T follicular helper cell (primary cell): ENCODE data around the gene MGAT5.

Experiments used
- DNase-seq: peaks from one replicate; pipeline ENCODE4 v3.0.0-alpha.2; 2020; ENCODE audit warnings: low read depth

The MGAT5 gene

GRCh38 chr2:134231965-134232340, 21.9 kb upstream of the MGAT5 start:
- DNase-seq, result no peak

- no peak for DNase-seq
Observed at GRCh38 chr2:134232461-134232860, 21.4 kb upstream of the MGAT5 start.

DNA sequence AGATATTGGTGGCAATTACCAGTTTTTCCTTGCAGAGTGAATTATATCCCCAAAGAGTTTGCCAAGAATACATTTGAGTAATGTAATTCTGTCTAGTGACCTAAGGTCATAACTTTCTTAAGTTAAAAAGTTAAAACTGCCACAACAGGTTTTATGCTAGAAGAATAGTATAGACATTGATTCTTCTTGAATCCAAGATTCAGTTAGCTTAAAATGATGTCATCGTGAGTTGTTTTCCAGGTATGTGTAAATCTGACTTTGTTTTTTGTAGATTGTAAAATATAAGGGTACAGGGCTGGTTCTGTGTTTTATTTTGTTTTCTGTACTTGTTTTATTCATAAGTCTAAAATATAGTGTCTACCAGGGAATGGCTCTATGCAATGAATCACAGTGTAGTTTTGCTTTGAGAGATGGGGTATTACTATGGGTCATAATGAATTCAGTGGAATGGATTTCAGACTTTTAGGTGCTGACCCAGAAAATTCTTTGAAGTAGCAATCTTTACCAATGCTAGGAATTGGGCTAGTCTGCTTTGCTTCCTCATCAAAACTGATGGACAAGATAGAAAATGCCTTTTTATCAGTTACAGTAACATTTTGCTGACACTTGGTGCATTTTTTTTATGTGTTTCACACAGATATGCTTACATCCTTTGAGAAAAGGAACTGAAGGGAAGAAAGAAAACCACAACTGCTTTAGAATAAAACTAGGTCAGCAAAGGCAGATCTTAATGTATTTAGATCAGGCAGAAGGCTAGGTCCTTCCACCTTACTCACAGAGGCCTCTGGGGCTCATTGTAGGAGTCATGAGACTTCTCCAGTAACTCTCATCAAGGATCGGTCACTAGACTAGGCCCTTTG, 20.8 kb upstream of the MGAT5 start:
- DNase-seq, result no peak

DNA sequence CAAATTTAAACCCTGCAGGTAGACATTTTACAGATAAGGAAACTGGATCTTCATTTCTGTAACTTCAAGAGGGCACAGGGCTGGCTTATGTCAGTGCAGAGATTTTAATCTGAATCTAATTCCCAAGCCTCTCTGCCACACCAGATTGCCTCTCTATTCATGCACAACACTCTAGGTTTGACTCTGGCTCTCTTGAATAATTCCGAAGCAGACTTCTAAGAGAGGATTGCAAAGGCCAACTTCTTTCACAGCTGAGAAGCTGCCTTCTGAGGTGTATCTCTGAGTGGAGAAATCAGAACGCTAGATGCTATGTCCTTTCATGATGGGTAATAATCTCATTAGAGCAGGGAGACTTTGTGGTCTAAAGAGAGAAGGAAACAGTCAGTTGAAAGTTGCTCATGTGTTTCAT, 20.1 kb upstream of the MGAT5 start:
- no peak for DNase-seq

DNA sequence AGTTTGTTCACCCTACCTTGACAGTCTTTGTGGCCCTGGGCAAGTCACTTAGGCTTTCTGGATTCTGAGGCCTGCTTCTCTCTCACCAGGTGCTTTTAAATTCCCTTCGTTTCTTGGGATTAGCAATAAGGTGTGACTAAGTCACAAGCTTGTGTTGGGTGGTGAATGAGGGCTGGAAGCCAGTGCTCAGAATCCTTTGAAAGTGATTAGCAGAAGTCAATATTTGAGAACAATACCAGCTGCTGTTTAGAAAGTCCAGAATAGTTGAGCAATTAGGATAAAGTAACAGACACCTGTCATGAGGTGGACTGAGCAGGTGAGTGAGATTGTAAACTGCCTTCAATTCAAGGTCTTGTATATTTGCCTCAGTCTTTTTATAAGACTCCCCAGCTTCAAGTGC, 19.3 kb upstream of the MGAT5 start:
- no peak for DNase-seq

DNA sequence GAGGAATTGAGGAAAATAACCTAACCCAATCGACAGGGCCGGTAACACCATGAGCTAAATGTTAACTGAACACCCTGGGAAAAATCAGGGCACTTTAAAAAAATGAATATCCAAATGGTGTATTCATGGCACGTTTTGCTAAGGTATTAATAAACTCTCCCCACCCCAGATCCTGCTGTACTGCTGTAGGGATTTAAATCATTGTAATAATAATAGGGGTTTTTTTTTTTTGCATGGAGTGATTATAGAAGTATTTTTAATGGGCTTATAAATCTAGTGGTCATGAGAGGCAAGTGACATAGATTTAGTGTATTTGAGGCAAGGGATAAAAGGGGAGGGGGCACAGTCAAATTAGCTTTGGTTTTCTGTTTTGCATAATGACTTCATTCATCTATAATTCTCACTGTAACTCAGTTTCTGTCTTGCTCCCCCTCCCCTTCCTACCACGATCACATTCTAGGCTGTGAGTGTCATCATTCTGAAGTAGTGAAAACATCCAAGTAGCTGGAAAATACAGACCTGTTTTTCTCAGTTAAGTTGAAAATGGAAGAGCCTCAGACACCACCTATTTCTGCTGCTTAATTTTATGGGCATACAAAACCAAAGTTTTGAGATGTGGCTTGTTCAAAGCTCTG, 18.2 kb upstream of the MGAT5 start:
- no peak for DNase-seq

- DNase-seq, result no peak
Observed at GRCh38 chr2:134238371-134238770, 15.5 kb upstream of the MGAT5 start.

DNA sequence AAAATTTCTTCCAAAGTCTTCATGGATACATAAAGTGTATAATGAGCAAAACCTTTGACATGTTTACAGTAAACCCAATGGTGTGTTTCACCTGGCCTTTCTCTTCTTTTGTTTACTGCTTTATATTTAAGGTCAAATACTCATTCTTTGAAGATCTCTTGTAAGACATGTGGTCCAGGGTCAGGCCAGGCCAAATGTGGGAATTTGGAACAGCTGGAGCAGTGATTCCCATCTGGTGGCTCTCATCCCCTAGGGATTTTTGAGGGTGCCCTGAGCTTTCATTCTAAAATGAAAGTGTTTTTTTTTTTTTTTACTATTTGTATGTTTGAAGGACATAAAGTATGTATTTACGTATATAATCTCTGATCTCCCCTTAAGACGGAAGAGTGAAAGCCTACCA, 13.8 kb upstream of the MGAT5 start:
- no peak for DNase-seq

GRCh38 chr2:134241911-134242310, 12.0 kb upstream of the MGAT5 start:
- DNase-seq, result no peak

GRCh38 chr2:134243244-134243643, 10.6 kb upstream of the MGAT5 start:
- no peak for DNase-seq

DNA sequence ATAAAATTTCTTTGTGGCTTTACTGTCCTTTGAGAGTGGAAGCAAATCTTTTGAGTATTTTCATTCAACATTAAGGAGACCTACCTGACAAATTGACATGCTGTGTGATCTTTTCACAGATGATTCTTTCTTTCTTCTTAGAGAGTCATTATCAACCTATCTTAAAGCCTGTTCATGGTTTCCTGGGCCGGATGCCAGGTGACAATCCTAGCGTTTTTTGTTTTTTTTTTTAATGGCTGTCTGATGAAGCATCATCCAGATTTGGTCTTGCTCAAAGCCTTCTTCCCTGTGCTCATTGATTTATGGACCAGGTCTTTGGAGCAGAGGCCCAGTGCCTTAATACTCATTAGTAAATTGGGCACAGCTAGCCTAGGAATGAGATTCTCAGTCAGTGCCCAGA, 9.8 kb upstream of the MGAT5 start:
- DNase-seq, result no peak

DNA sequence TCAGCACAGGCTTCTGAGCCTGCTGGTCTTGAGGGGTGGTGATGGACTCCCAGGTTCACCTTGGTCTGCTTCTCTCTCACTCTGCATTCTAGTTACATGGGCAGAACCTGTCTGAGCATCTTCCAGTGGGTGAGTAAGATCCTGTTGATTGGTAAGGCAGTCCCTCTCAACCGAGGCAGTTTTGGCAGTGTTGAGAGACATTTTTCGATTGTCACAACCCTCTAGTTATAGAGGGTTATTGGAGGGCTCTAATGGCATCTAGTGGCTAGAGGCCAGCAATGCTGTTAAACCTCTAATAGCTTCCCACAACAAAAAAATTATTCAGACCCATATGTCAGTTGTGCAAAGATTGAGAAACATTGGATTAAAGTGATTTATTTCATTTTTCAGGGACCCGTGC, 9.3 kb upstream of the MGAT5 start:
- no peak for DNase-seq

GRCh38 chr2:134245340-134245984, 8.4 kb upstream of the MGAT5 start:
- DNase-seq, result peak; percentile 66

DNA sequence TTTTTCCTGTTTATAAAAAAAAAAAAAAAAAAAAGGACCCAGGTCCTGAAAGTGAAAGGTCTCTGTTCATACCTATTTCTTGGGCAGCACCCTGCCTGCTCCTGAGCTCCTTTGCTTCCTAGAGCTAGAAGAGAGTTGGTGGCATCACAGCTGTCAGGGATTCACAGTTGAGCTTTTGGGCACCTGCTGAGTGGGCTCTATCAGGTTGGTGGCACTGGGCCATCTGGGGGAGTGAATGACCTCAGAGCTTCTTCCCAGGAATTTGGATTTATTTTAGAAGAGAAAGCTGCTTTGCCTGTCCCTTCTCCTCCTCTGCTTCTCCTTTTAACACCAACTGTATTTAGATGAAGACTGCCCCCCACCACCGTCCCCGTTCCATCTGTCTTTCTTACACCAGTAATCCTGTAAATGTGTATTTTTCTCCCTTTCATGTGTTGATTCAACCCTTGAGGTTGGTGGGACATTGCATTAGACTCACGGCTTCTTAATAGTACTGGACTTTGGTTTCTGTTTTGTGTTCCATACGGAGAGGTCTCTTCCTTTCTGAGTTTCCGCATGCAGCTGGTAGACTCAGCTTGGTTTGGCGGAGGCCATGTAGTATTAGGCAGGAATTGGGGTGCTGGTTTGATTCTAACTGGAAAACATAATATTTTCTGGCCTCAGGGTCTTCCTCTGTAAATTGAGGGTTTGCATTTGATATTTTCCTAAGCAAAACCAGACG, 7.6 kb upstream of the MGAT5 start:
- no peak for DNase-seq

DNA sequence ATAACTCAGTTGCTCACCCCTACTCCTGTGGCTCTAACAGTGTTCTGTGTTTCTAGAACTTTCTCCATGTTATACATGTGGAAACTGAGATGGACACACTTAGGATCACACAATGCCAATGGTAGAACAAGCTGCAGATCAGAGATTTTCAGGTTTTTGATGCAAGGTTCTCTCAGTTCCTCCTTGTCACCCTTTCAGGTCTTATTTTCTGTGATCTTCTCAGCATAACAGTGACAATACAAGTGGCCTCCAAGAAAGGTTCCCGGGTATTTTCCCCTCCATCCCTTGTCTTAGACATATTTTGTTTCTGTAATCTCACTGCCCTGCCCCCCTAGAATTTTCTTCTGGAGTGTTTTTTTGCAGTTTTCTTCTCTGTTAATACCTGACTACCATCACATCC, 6.2 kb upstream of the MGAT5 start:
- no peak for DNase-seq

- DNase-seq, result no peak
Observed at GRCh38 chr2:134248913-134249312, 5.0 kb upstream of the MGAT5 start.

- DNase-seq, result no peak
Observed at GRCh38 chr2:134249755-134250154, 4.1 kb upstream of the MGAT5 start.

- no peak for DNase-seq
Observed at GRCh38 chr2:134250840-134251461, 2.9 kb upstream of the MGAT5 start.

DNA sequence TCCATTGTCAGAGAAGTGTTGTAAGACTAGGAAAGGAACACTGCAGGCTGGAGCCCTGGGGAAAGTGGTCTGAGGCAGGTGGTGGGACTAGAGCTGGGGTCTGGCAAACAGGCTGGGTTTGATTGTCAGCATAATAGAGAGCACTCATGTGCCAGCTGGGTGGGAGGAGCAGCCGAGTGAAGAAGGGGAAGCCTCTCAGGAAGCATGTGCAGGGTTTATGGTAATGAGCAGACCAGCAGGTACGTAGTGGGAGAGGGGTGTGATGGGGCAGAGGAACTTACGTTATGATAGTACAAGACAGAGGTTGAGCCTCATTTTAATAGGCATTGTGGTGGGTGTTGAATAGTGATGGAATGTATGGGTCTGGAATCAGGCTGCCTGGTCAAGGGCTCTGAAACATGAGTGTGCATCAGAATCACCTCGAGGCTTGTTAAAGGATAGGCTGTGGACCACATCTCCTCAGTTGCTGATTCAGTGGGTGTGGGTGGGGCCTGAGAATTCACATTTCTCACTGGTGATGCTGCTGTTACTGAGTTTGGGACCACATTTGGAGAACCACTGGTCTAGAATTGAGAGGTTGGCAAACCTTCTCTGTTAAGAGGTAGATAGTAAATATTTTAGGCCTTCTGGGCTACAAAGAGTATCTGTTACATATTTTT, 1.7 kb upstream of the MGAT5 start:
- no peak for DNase-seq

DNA sequence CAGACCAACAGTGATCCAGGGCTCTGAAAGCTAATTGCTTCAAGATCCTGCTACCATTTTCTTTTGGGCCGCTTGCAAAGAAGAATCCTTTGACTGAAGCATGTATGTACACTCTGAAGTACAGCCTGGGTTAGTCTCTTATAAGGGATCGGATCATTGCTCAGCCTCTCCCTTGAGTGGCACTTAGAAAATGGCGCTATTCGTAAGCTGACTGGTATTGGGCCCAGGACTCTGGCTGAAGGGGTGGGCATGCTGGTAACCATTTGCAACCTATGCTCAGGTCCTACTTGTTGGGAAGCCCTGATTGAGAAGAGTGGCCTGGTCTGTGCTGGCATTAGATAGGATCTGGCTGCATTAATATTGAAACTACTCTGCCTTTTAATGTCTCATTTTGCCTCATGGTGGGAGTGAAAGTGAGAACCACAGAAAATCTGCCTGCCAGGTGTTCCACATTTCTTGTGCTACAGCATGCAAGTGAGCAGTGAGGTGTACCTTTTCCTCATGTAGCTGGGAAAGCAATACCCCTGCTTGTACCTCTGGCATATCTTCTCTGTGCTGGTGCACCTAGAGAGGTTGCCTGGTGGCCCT, 661 bp upstream of the MGAT5 start:
- DNase-seq, result no peak

DNA sequence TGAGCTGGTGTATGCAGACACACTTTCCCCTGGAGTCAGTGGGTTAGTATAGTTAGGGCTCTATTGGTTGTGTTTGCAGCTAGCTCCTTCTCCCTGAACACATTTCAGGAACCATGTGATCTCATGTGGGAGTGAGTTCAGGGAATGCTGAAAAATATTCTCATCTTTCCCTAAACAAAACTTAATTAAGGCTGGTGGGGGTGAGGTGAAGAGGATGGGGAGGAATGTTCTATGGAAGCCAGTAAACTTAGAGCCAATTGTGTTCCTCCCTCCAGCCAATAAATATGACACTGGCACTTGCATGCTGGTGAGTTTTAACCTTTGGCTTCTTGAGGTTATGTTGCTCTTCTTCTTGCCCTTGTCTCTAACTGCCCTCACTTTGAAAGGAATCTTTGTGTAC, 952 bp downstream of the MGAT5 start:
- no peak for DNase-seq
